H9 (cell line): Measurements from ENCODE around the gene EGFR. TPM values are rescaled to one million over a fixed set of nuclear protein-coding genes. Genes with fewer than 3 reads are reported as not detected.

Experiments
- DNase-seq: peaks from one replicate; pipeline ENCODE4 v3.0.0-alpha.2; 2017
- H2AFZ ChIP-seq: one replicate; pipeline ENCODE4 v1.6.1; 2013; ENCODE audit warnings: mild to moderate bottlenecking, low read length, control low read depth, moderate library complexity
- H2AK5ac ChIP-seq: 2 replicates; pipeline ENCODE4 v1.6.1; 2013; ENCODE audit warnings: low read length, control low read depth, mixed read lengths; ENCODE audit not compliant: insufficient read length
- H2BK120ac ChIP-seq: one replicate; pipeline ENCODE4 v1.6.1; 2013; ENCODE audit warnings: low read depth, mild to moderate bottlenecking, low read length, control low read depth, inconsistent platforms; ENCODE audit not compliant: poor library complexity, severe bottlenecking
- H2BK12ac ChIP-seq: 2 replicates; pipeline ENCODE4 v1.6.1; 2013; ENCODE audit warnings: low read length, control low read depth, mixed read lengths, low read depth; ENCODE audit not compliant: insufficient read length
- H2BK15ac ChIP-seq: 2 replicates; pipeline ENCODE4 v1.6.1; 2013; ENCODE audit warnings: low read depth, low read length, control low read depth
- H2BK20ac ChIP-seq: one replicate; pipeline ENCODE4 v1.6.1; 2013; ENCODE audit warnings: low read depth, mild to moderate bottlenecking, low read length, control low read depth, inconsistent platforms; ENCODE audit not compliant: poor library complexity, severe bottlenecking
- H2BK5ac ChIP-seq: 2 replicates; pipeline ENCODE4 v1.6.1; 2013; ENCODE audit warnings: low read length, control low read depth, mixed read lengths; ENCODE audit not compliant: insufficient read length
- H3K14ac ChIP-seq: 2 replicates; pipeline ENCODE4 v1.6.1; 2013; ENCODE audit warnings: low read length, control low read depth; ENCODE audit not compliant: insufficient read depth
- H3K18ac ChIP-seq: 2 replicates; pipeline ENCODE4 v1.6.1; 2013; ENCODE audit warnings: low read depth, mild to moderate bottlenecking, mixed read lengths, low read length, control low read depth; ENCODE audit not compliant: insufficient read length
- H3K23ac ChIP-seq: 2 replicates; pipeline ENCODE4 v1.6.1; 2013; ENCODE audit warnings: low read length, control low read depth, mixed read lengths, low read depth; ENCODE audit not compliant: insufficient read length
- H3K23me2 ChIP-seq: 2 replicates; pipeline ENCODE4 v1.6.1; 2013; ENCODE audit warnings: low read depth, mild to moderate bottlenecking, mixed read lengths, low read length, control low read depth; ENCODE audit not compliant: insufficient read length, poor library complexity, severe bottlenecking
- H3K27ac ChIP-seq: 2 replicates; pipeline ENCODE4 v1.5.1; 2013; ENCODE audit warnings: low read length, control low read depth, mixed read lengths, low read depth; ENCODE audit not compliant: insufficient read length
- H3K27me3 ChIP-seq: 2 replicates; pipeline ENCODE4 v1.6.1; 2013; ENCODE audit warnings: low read length, control low read depth, inconsistent platforms; ENCODE audit not compliant: insufficient read depth
- H3K4ac ChIP-seq: 2 replicates; pipeline ENCODE4 v1.6.1; 2013; ENCODE audit warnings: low read depth, mild to moderate bottlenecking, control low read depth, inconsistent platforms, low read length, moderate library complexity
- H3K4me1 ChIP-seq: 2 replicates; pipeline ENCODE4 v1.6.1; 2013; ENCODE audit warnings: low read length, control low read depth, inconsistent platforms; ENCODE audit not compliant: insufficient read depth
- H3K4me2 ChIP-seq: 2 replicates; pipeline ENCODE4 v1.6.1; 2013; ENCODE audit warnings: low read length, control low read depth, mixed read lengths; ENCODE audit not compliant: insufficient read length, insufficient read depth
- H3K56ac ChIP-seq: 2 replicates; pipeline ENCODE4 v1.6.1; 2013; ENCODE audit warnings: low read depth, mild to moderate bottlenecking, mixed read lengths, low read length, control low read depth; ENCODE audit not compliant: insufficient read length
- H3K79me1 ChIP-seq: 2 replicates; pipeline ENCODE4 v1.6.1; 2013; ENCODE audit warnings: low read depth, mild to moderate bottlenecking, moderate library complexity, low read length, control low read depth, inconsistent platforms; ENCODE audit not compliant: insufficient read depth, poor library complexity, severe bottlenecking
- H3K79me2 ChIP-seq: 2 replicates; pipeline ENCODE4 v1.6.1; 2013; ENCODE audit warnings: low read length, control low read depth, inconsistent platforms; ENCODE audit not compliant: insufficient read depth
- H3K9ac ChIP-seq: 2 replicates; pipeline ENCODE4 v1.6.1; 2013; ENCODE audit warnings: low read length, control low read depth, mixed read lengths; ENCODE audit not compliant: insufficient read length; ENCODE audit errors: extremely low read depth
- H3K9me3 ChIP-seq: one replicate; pipeline ENCODE4 v1.6.1; 2013; ENCODE audit warnings: low read depth, low read length, inconsistent platforms; ENCODE audit not compliant: control insufficient read depth
- H3T11ph ChIP-seq: one replicate; pipeline ENCODE4 v1.6.1; 2013; ENCODE audit warnings: mild to moderate bottlenecking, low read length, control low read depth, inconsistent platforms
- H4K20me1 ChIP-seq: one replicate; pipeline ENCODE4 v1.6.1; 2013; ENCODE audit not compliant: control insufficient read depth, insufficient read length, insufficient read depth
- H4K5ac ChIP-seq: 2 replicates; pipeline ENCODE4 v1.6.1; 2013; ENCODE audit warnings: low read depth, mild to moderate bottlenecking, mixed read lengths, low read length, control low read depth; ENCODE audit not compliant: insufficient read length
- H4K8ac ChIP-seq: replicated peaks from 2 replicates; pipeline ENCODE4 v1.6.1; 2013; ENCODE audit warnings: low read length, control low read depth, mixed read lengths, low read depth; ENCODE audit not compliant: insufficient read length
- H4K91ac ChIP-seq: 2 replicates; pipeline ENCODE4 v1.6.1; 2013; ENCODE audit warnings: low read depth, mild to moderate bottlenecking, moderate library complexity, mixed read lengths, low read length, control low read depth; ENCODE audit not compliant: insufficient read length
- H3K27ac Mint-ChIP-seq, 3 experiments: 2 replicates in 2 of 3; 3 replicates in 1 of 3; pipeline ENCODE4 v1.8.0; 2020 to 2021; ENCODE audit warnings: mixed read lengths in 3 of 3, mild to moderate bottlenecking in 1 of 3, moderate library complexity in 1 of 3
- H3K27me3 Mint-ChIP-seq: 2 replicates; pipeline ENCODE4 v1.8.0; 2021; ENCODE audit warnings: low read depth, mild to moderate bottlenecking, moderate library complexity, mixed read lengths
- H3K36me3 Mint-ChIP-seq, 3 experiments: 2 replicates in 2 of 3; 3 replicates in 1 of 3; pipeline ENCODE4 v1.8.0; 2020 to 2021; ENCODE audit warnings: low read depth in 3 of 3, mixed read lengths in 3 of 3; ENCODE audit not compliant: insufficient read depth in 1 of 3
- H3K4me1 Mint-ChIP-seq, 2 experiments: 2 replicates each; pipeline ENCODE4 v1.8.0; 2020; ENCODE audit warnings: mixed read lengths in 2 of 2
- H3K4me3 Mint-ChIP-seq, 2 experiments: 2 replicates in 1 of 2; 3 replicates in 1 of 2; pipeline ENCODE4 v1.8.0; 2020 to 2021; ENCODE audit warnings: mild to moderate bottlenecking in 2 of 2, mixed read lengths in 2 of 2, moderate library complexity in 1 of 2
- H3K9me3 Mint-ChIP-seq, 2 experiments: 2 replicates in 1 of 2; 3 replicates in 1 of 2; pipeline ENCODE4 v1.8.0; 2020; ENCODE audit warnings: mild to moderate bottlenecking in 2 of 2, mixed read lengths in 2 of 2, moderate library complexity in 1 of 2
- WGBS: extraction: QIAGEN DNeasy Blood & Tissue Kit; methylation state at CpG from one replicate; pipeline ENCODE4 v1.1.7; 2013; ENCODE audit warnings: missing lambda C conversion rate, low lambda C conversion rate, mixed read lengths; ENCODE audit not compliant: insufficient read length; ENCODE audit errors: extremely low coverage; 5-methylcytosine and 5-hydroxymethylcytosine counted together
- total RNA-seq: library from RNA; stranded (reverse); gene quantifications from 2 replicates; pipeline ENCODE4 v1.2.1, GENCODE V29; 2021
- TF ChIP-seq, protein P1 (sequence below): fragments of 200-600 bp; sonication (generic); conservative IDR thresholded peaks from 3 replicates; pipeline ENCODE4 v1.8.0; 2021; ENCODE audit warnings: antibody characterized with exemption, mild to moderate bottlenecking

The EGFR gene
- total RNA-seq, 1 experiment from 2014 or later: 3.3 TPM

DNA sequence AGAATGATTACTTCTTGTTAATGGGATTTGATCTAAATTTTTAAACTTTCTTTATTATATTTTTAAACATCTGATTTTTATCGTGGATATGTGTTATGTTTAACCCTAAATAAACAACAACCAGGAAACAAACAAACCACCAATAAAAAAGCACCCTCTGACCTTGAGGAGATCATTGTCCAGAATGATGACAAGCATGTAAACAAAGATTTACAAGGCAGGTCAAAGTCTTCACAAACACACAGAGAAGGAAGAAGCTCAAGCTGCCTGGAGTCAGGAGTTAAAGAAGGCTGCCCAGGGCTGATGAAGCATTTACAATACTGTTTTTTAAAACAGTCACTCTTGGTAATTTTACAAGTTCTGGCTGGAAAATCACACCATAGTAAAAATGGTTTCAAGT is 31.0 kb upstream of the EGFR start:
- no peaks in the 10 kb centered on the region for H3K9me3 ChIP-seq
- no peak overlapping the region for H3K4me2 ChIP-seq
- H3K4ac ChIP-seq: no peak overlapping the region
- Mint-ChIP-seq H3K4me1 (no peaks in the 10 kb centered on the region), H3K4me3 (no peak overlapping the region), H3K27me3 (peaks cover 6% of the 10 kb centered on the region; the same call in 1 of the 2 replicates), H3K36me3 (no peaks in the 10 kb centered on the region; a peak in 1 of 7 replicates), H3K27ac (no peak overlapping the region), H3K9me3 (no peaks in the 10 kb centered on the region)
- no peak overlapping the region for H2AFZ ChIP-seq
- H2BK15ac ChIP-seq: no peak overlapping the region
- no peaks in the 10 kb centered on the region for H3K23me2 ChIP-seq
- H3K56ac ChIP-seq: no peak overlapping the region
- no peak overlapping the region for H2BK12ac ChIP-seq
- H4K20me1 ChIP-seq: no peaks in the 10 kb centered on the region
- H2BK5ac ChIP-seq: no peak overlapping the region
- no peaks in the 10 kb centered on the region for H3K27me3 ChIP-seq
- H3K18ac ChIP-seq: no peak overlapping the region
- H3K14ac ChIP-seq: no peak overlapping the region
- no peak overlapping the region for H3K9ac ChIP-seq
- H3K79me2 ChIP-seq: no peaks in the 10 kb centered on the region
- H3K23ac ChIP-seq: no peak overlapping the region
- H3T11ph ChIP-seq: no peak overlapping the region
- TF ChIP-seq, protein P1, sequence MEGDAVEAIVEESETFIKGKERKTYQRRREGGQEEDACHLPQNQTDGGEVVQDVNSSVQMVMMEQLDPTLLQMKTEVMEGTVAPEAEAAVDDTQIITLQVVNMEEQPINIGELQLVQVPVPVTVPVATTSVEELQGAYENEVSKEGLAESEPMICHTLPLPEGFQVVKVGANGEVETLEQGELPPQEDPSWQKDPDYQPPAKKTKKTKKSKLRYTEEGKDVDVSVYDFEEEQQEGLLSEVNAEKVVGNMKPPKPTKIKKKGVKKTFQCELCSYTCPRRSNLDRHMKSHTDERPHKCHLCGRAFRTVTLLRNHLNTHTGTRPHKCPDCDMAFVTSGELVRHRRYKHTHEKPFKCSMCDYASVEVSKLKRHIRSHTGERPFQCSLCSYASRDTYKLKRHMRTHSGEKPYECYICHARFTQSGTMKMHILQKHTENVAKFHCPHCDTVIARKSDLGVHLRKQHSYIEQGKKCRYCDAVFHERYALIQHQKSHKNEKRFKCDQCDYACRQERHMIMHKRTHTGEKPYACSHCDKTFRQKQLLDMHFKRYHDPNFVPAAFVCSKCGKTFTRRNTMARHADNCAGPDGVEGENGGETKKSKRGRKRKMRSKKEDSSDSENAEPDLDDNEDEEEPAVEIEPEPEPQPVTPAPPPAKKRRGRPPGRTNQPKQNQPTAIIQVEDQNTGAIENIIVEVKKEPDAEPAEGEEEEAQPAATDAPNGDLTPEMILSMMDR: no peak
- no peak overlapping the region for H2AK5ac ChIP-seq
- WGBS: no CpG with 5 or more reads among the region's 1 CpG
- H2BK20ac ChIP-seq: no peak overlapping the region
- H2BK120ac ChIP-seq: no peak overlapping the region
- H3K4me1 ChIP-seq: no peaks in the 10 kb centered on the region
- H4K8ac ChIP-seq: no peak overlapping the region
- H3K79me1 ChIP-seq: no peaks in the 10 kb centered on the region
- no peak overlapping the region for H4K91ac ChIP-seq
- H3K27ac ChIP-seq: no peak overlapping the region
- no peak for DNase-seq
- no peak overlapping the region for H4K5ac ChIP-seq
